Measurements from ENCODE around the gene ADGRB3.

The ADGRB3 gene

GRCh38 chr6:68634726-68635411 lies at the start of gene ADGRB3:
Gene ADGRB3 (plus strand): TSS chr6:68635282. CDS start chr6:68638676, 3,394 bp downstream.
- peak in 1 of 2 donors; percentile 18 for DNase-seq (ENCODE audit: low read depth in 2 of 2)

DNA sequence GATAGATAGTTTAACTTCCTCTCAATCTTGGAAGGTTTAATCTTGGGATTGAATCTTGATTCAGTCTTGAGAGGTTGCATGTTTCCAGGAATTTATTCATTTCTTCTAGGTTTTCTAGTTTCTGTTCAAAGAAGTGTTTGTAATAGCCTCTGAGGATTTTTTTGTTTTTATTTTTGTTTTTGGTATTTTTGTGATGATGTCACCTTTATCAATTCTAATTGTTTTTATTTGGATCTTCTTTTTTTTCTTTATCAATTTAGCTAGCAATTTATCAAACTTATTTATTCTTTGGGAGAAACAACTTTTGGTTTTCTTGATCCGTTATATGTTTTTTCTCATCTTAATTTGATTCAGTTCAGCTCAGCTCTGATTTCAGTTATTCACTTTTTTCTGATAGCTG lies 41.5 kb upstream of the ADGRB3 start:
- DNase-seq (ENCODE audit: low read depth in 2 of 2): no peak

DNA sequence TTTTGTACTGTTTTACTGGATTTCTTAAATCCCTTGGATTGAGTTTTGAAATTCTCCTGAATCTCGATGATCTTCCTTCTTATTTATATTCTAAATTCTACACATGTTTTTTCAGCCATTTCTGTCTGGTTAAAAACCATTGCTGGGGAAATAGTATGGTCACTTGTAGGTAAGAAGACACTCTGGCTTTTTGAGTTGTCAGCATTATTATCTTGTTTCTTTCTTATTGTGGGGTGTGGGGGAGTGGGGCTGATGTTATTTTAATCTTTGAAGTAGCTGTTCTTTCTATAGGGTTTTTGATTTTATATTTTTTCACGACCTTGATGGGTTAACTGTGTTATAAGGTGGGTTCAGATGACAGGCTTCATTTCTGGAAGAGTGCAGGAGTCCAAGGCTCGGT lies 37.4 kb upstream of the ADGRB3 start:
- no peak for DNase-seq (ENCODE audit: low read depth in 2 of 2)

DNA sequence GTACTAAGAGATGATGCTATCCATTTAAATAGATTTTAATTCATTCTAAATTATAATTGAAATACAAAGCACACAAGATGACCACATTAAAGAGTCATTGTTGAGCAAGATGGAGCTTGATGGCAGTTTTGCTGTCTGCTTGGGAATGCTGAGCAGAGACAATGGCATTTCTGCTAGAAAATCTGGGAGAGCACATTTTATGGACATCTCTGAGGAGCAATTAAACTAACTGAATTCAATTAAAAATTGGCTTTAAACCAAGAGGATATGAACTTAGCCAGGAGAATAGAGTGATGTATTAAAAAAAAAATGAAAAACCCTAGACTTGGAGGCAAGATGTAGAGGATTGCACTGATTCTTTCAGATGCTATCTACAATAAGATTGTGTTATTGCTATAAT lies 19.1 kb upstream of the ADGRB3 start:
- DNase-seq (ENCODE audit: low read depth in 2 of 2): no peak

- DNase-seq (ENCODE audit: low read depth in 2 of 2): no peak
Observed at GRCh38 chr6:68625998-68626397, 9.1 kb upstream of the ADGRB3 start.

DNA sequence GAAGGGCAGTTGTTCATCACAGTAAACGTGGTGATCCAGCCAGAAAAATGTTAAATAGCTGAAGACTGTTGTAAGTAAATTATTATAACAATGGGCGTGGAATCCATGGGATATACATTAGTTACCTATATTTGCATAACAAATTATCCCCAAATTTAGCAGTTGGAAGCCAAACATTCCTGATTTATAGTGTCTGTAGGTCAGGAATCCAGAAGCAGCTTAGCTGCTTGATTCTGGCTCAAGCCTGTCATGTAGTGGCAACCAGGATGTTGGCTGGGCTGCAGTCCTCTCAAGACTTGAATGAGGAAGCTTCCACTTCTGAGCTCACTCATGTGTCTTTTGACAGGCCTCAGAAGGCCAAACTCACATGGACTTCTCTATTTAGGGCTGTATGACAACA lies 6.9 kb upstream of the ADGRB3 start:
- DNase-seq (ENCODE audit: low read depth in 2 of 2): no peak

DNA sequence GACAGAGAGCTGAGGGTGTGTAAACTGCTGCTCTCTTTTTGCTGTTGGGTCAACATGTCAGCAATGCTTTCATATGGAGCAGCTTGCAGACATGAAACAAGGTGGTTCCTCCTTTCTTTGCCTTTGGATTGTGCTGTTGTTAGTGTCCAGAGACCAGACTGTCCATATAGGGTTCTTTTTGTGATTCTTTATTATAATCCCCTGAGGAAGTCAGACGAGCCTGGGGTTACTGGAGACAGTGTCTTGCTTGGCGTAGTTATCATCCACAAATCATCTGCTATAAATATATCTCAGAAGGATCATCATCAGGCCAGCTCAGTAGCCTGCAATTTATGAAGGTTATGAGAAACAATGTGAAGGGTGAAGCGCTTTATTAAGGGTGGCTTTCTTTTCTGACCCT lies 2.3 kb upstream of the ADGRB3 start:
- no peak for DNase-seq (ENCODE audit: low read depth in 2 of 2)

GRCh38 chr6:68633281-68633971 lies 1.7 kb upstream of the ADGRB3 start:
- no peak for DNase-seq (ENCODE audit: low read depth in 2 of 2)

DNA sequence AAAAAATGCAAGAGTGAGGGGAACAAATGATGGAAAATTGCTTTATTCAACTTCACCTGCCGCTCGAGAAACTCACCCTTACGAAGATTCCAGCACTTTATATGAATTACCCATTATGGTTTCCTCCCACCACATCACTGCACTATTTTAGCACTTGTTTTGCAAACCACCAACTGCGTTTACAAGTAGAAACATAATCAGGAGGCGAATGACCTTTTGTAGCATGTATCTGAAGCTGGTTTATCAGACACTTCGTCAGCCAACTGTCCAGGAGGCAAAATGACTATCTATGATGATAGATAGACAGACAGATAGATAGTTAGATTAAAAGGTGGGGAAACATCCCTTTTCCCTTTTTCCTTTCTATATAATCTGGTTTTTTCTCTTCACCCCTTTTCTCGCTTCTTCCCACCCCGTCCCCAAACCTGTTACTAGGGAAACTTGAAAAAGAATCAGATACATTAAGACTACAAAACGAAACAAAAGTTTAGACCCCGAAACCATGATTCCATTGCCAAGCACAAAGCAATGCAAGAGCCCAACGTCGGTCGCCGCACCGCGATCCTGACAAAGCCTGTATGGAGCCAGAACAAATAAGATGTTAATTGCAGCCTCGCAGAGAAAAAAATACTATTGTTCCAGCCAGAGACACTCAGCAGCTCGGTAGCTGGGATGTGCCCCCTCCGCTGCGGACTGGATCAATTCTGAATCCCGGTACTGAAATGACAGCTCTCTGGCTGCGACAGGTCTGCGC lies 933 bp upstream of the ADGRB3 start:
- DNase-seq (ENCODE audit: low read depth in 2 of 2): no peak

DNA sequence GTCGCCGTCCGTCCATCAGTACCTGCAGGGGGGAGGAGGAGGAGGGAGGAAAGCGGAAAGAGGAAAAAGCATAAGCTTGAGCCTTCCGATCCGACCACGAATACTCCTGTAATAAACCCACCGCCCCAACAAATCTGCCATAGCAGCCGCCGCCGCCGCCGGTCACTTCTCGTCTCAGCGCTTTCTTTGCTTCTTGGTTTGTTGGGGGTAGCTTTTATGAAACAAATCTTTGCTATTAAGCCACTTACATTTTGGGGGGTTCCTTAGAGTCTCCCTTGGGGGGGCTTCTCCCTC lies 277 bp downstream of the ADGRB3 start:
- DNase-seq (ENCODE audit: low read depth in 2 of 2): no peak

- DNase-seq (ENCODE audit: low read depth in 2 of 2): no peak
Observed at GRCh38 chr6:68635706-68636513, 828 bp downstream of the ADGRB3 start.

DNA sequence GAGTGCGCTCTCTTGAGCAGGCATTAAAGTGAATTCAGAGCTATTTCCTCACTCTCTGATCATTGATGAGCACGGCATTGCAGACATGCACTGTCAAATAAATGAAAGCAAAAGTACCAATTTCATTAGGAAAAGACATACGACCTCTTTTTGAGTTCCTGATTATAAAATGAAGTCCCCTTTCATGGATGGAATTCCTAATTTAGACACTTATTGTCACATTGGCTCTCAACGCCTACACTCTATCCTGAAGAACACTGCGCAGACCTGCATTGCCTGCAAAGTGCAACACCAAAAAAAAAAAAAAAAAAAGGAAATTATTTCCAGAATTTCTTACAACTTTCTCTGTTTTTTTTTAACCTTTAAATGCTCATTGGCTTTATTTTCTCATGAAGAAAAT lies 1.6 kb downstream of the ADGRB3 start:
- DNase-seq (ENCODE audit: low read depth in 2 of 2): no peak

DNA sequence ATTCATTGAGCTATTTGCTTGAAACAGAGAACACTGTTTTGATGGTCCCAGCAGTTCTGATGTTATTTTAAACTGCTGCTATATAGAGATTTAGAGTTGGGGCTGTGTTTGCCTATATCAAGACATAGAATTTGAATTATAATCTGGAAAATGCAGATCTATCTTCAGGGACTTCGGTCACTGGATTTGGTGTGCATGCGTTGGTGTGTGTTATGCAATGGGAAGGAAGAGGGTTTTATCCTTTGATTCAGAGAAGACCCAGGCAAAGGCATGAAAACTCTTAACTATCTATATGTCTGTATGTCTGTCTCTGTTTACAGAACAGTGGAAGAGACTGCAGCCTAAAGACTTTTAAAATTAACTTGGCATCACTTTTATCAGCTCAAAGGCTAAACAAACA lies 2.0 kb downstream of the ADGRB3 start:
- no peak for DNase-seq (ENCODE audit: low read depth in 2 of 2)

DNA sequence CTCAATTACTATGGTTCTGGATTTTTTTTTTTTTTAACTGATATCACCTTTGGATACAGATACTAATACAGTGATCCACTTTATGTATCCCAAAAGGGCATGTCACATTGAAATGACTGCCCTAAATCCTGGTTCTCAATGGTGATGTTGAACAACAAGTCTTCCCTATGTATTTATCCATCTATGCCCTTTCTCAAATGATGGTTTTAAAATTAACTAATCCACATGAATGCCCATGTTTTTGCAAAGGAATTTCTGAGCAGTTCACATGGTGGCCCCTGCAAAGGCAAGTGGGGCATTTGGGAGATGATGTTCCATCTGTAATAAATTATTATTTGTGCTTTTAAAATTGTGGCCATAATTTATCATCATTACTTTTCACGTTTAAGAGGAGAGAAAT lies 2.7 kb downstream of the ADGRB3 start:
- no peak for DNase-seq (ENCODE audit: low read depth in 2 of 2)

DNA sequence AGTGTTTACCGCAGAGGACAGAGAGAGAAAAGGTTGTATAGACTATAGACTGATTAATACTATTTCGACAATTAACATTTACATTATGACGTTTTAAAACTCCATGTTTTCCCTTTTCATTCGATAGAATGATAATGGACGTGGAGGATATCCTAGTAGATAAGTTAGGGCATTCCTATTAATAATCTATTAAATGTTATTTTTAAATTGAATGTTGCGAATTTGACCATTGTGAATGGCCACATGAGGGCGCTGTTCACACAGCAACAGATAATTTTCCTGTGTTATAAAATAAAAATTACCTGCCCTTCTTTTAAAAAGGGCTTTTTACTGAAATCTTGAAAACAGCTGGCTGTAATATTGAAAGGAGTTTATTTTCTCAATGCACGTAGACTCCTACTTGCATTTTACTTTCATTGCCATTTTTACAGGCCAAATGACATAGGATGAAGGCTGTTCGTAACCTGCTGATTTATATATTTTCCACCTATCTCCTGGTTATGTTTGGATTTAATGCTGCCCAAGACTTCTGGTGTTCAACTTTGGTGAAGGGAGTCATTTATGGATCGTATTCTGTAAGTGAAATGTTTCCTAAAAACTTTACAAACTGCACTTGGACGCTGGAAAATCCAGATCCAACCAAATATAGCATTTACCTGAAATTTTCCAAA lies 3.3 kb downstream of the ADGRB3 start:
- DNase-seq (ENCODE audit: low read depth in 2 of 2): peak in 1 of 2 donors; percentile 26

GRCh38 chr6:68639211-68639610 lies 4.1 kb downstream of the ADGRB3 start:
- no peak for DNase-seq (ENCODE audit: low read depth in 2 of 2)

GRCh38 chr6:68639826-68640490 lies 4.9 kb downstream of the ADGRB3 start:
- DNase-seq (ENCODE audit: low read depth in 2 of 2): no peak

DNA sequence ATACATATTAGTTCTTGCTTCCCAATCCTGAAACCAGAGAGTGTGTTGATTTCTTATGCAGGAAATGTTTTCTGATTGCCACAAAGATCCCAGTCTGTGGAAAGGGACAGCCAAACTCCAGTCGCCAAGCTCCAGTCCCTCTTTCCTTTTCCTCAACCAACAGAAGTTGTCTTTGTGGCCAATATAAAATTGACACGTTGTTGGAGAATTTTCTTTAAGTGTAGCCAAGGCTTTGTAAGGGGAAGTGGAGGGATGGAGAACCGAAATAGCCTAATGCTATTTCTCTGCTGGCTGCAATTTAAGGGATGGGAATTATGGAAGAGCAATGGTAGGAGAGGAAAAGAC lies 5.4 kb downstream of the ADGRB3 start:
- no peak for DNase-seq (ENCODE audit: low read depth in 2 of 2)

DNA sequence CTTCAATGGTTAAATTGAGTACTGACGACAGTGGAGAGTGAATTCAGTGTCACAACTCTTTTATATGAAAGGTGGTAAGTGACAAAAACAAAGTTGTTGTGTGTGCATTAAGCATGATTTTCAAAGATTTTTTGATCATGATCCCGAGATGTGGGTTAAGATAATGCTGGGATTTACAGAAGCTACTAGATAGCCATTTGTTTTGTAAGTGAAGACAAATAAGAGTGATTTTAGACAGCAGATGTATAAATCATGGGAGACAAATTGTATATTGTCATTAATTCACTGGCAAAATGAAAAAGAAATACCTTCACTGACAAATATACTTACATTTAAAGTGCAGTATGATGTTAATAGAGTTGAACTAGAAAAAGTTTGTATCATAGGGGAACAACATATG lies 6.1 kb downstream of the ADGRB3 start:
- DNase-seq (ENCODE audit: low read depth in 2 of 2): no peak

GRCh38 chr6:68642081-68642480 lies 7.0 kb downstream of the ADGRB3 start:
- DNase-seq (ENCODE audit: low read depth in 2 of 2): no peak

DNA sequence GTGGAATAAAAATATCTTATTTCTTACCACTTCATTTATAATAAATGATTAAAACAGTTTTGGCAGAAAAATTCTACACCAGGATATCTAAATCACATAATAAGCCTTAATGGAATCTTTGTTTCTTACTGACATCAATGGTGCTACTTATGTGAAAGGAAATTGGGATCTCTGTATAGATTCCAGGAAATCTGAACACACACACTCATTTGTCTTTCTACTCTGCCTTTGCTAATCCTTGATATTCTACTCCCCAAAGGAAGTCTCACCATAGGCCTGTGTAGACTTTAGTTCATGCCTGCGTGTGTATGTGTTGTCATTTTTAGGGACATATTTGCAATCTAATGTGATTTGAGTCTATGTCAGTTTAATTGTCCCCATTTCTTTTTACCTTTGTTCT lies 7.9 kb downstream of the ADGRB3 start:
- no peak for DNase-seq (ENCODE audit: low read depth in 2 of 2)

Data from activated CD4-positive, alpha-beta T cell treated with anti-CD3 and anti-CD28 coated beads for 24 hours (primary cell).